GM23248 (cell line): ENCODE data around the gene MGAT4C. TPM values are rescaled to one million over a fixed set of nuclear protein-coding genes. Genes with fewer than 3 reads are reported as not detected.
"Not testable (repeated sequence)": the region's sequence is repeated elsewhere in the genome, so short reads cannot be mapped to it uniquely, and the experiment has no call there.

Source experiments
- DNase-seq: peaks from one replicate; pipeline ENCODE4 v3.0.0-alpha.2; 2015
- H2AFZ ChIP-seq: fragments of 200-600 bp; sonication (generic); 2 replicates; pipeline ENCODE4 v1.6.1; 2016; ENCODE audit warnings: antibody characterized with exemption
- H3F3A ChIP-seq: fragments of 200-600 bp; sonication (generic); 2 replicates; pipeline ENCODE4 v1.6.1; 2016; ENCODE audit warnings: mild to moderate bottlenecking, antibody characterized with exemption, mixed run types; ENCODE audit not compliant: insufficient read depth
- H3K27ac ChIP-seq: fragments of 200-600 bp; sonication (generic); 2 replicates; pipeline ENCODE4 v1.5.1; 2016; ENCODE audit warnings: mild to moderate bottlenecking
- H3K27me3 ChIP-seq: fragments of 200-600 bp; sonication (generic); replicated peaks from 2 replicates; pipeline ENCODE4 v1.6.1; 2016; ENCODE audit warnings: mild to moderate bottlenecking; ENCODE audit not compliant: insufficient read depth
- H3K36me3 ChIP-seq: fragments of 200-600 bp; sonication (generic); 2 replicates; pipeline ENCODE4 v1.6.1; 2016; ENCODE audit warnings: low read depth, mild to moderate bottlenecking
- H3K4me1 ChIP-seq: fragments of 200-600 bp; sonication (generic); 2 replicates; pipeline ENCODE4 v1.6.1; 2016; ENCODE audit warnings: mild to moderate bottlenecking; ENCODE audit not compliant: insufficient read depth
- H3K4me2 ChIP-seq: fragments of 200-600 bp; sonication (generic); one replicate; pipeline ENCODE4 v1.6.1; 2016; ENCODE audit warnings: mild to moderate bottlenecking; ENCODE audit not compliant: unreplicated experiment
- H3K4me3 ChIP-seq: fragments of 200-600 bp; sonication (generic); 2 replicates; pipeline ENCODE4 v1.5.1; 2016; ENCODE audit warnings: mild to moderate bottlenecking
- H3K79me2 ChIP-seq: fragments of 200-600 bp; sonication (generic); 2 replicates; pipeline ENCODE4 v1.6.1; 2016; ENCODE audit warnings: mild to moderate bottlenecking; ENCODE audit not compliant: insufficient read depth
- H3K9ac ChIP-seq: fragments of 200-600 bp; sonication (generic); 2 replicates; pipeline ENCODE4 v1.6.1; 2016; ENCODE audit warnings: mild to moderate bottlenecking
- H3K9me2 ChIP-seq: fragments of 200-600 bp; sonication (generic); 2 replicates; pipeline ENCODE4 v1.6.1; 2016; ENCODE audit warnings: mixed run types, mild to moderate bottlenecking, moderate library complexity; ENCODE audit not compliant: insufficient read depth
- H3K9me3 ChIP-seq: fragments of 200-600 bp; sonication (generic); one replicate; pipeline ENCODE4 v1.6.1; 2017; ENCODE audit warnings: low read depth
- H4K20me1 ChIP-seq: fragments of 200-600 bp; sonication (generic); 2 replicates; pipeline ENCODE4 v1.6.0; 2016; ENCODE audit not compliant: insufficient read depth
- EZH2 ChIP-seq: fragments of 200-600 bp; sonication (generic); IDR thresholded peaks from 2 replicates; pipeline ENCODE4 v1.6.1; 2018; ENCODE audit warnings: antibody characterized with exemption, mild to moderate bottlenecking; ENCODE audit not compliant: insufficient read depth, poor library complexity, severe bottlenecking
- EZH2phosphoT487 ChIP-seq: fragments of 200-600 bp; sonication (generic); IDR thresholded peaks from 2 replicates; pipeline ENCODE4 v1.6.1; 2018; ENCODE audit warnings: antibody characterized with exemption, moderate library complexity, mild to moderate bottlenecking, low read depth; ENCODE audit not compliant: insufficient read depth
- WGBS, 2 experiments: methylation state at CpG; one replicate each; pipeline ENCODE4 v1.1.6; 2015 to 2017; ENCODE audit warnings: low lambda C conversion rate in 2 of 2, low coverage in 1 of 2; ENCODE audit errors: missing lambda C conversion rate in 2 of 2; 5-methylcytosine and 5-hydroxymethylcytosine counted together
- in situ Hi-C: fragments of 300-500 bp; cut with MboI; formaldehyde crosslinking; loops from 2 replicates; pipeline ENCODE4 v1.15.0; 2020
- polyA plus RNA-seq: library from polyadenylated mRNA; unstranded; fragments of >200 nt; fragmentation: Nextera tagmentation; extraction: Ambion mirVana; gene quantifications from 2 replicates; pipeline ENCODE4 v1.2.1, GENCODE V29; 2016
- total RNA-seq: library from RNA; depleted of rRNA; stranded (reverse); fragments of >200 nt; shearing (Covaris generic); gene quantifications from 2 replicates; pipeline ENCODE4 v1.2.3, GENCODE V29; 2014

The MGAT4C gene
- total and polyA plus RNA-seq, 2 experiments from 2014 or later = not detected

- Histone ChIP-seq H3K27ac (no peak overlapping the region), H2AFZ (no peak overlapping the region), H3K4me3 (no peak overlapping the region), H3K79me2 (no peaks in the 10 kb centered on the region), H3K36me3 (no peaks in the 10 kb centered on the region), H3K27me3 (no peaks in the 10 kb centered on the region), H3K4me1 (no peaks in the 10 kb centered on the region), H3K9me2 (no peaks in the 10 kb centered on the region), H3K9me3 (no peaks in the 10 kb centered on the region), H3F3A (no peaks in the 10 kb centered on the region), H3K9ac (no peak overlapping the region), H3K4me2 (no peak overlapping the region), H4K20me1 (no peaks in the 10 kb centered on the region)
- DNase-seq = no peak
- WGBS, 2 experiments = 2 to 6% methylated on average over 3 of the region's 3 CpGs
- in situ Hi-C loops = no loop called here
- TF ChIP-seq EZH2phosphoT487 (no peak), EZH2 (no peak)
Measured at GRCh38 chr12:86091681-86092080, 164.5 kb downstream of the MGAT4C start.

GRCh38 chr12:86081843-86082242, 174.3 kb downstream of the MGAT4C start:
- DNase-seq = no peak
- no peaks in the 10 kb centered on the region for H3K9me2 ChIP-seq
- H2AFZ ChIP-seq = no peak overlapping the region
- no peaks in the 10 kb centered on the region for H4K20me1 ChIP-seq
- in situ Hi-C loops = no loop called here
- no peak overlapping the region for H3K4me3 ChIP-seq
- H3K27ac ChIP-seq = no peak overlapping the region
- H3K79me2 ChIP-seq = no peaks in the 10 kb centered on the region
- H3K4me2 ChIP-seq = no peak overlapping the region
- no peaks in the 10 kb centered on the region for H3F3A ChIP-seq
- H3K9me3 ChIP-seq = no peaks in the 10 kb centered on the region
- no peak overlapping the region for H3K9ac ChIP-seq
- no peaks in the 10 kb centered on the region for H3K4me1 ChIP-seq
- no peaks in the 10 kb centered on the region for H3K36me3 ChIP-seq
- TF ChIP-seq EZH2phosphoT487 (no peak), EZH2 (no peak)
- no peaks in the 10 kb centered on the region; the same call in 1 of the 2 replicates for H3K27me3 ChIP-seq

GRCh38 chr12:86059052-86059451, 197.1 kb downstream of the MGAT4C start:
- DNase-seq, H3K4me1 ChIP-seq, in situ Hi-C loops, H3F3A ChIP-seq, H3K27ac ChIP-seq, H3K9me2 ChIP-seq, H3K4me2 ChIP-seq, H3K27me3 ChIP-seq, H3K4me3 ChIP-seq, H3K9ac ChIP-seq, H3K9me3 ChIP-seq, H2AFZ ChIP-seq, H3K36me3 ChIP-seq, H3K79me2 ChIP-seq, H4K20me1 ChIP-seq: not testable (repeated sequence)
- WGBS, 2 experiments = 25 to 35% methylated on average over 4 of the region's 4 CpGs

GRCh38 chr12:86057092-86057845, 198.9 kb downstream of the MGAT4C start:
- no peaks in the 10 kb centered on the region for H3F3A ChIP-seq
- H3K9me3 ChIP-seq = no peaks in the 10 kb centered on the region
- no peak for DNase-seq
- no peaks in the 10 kb centered on the region for H3K27me3 ChIP-seq
- no peak overlapping the region for H3K4me3 ChIP-seq
- no peak overlapping the region for H3K4me2 ChIP-seq
- H3K27ac ChIP-seq = no peak overlapping the region
- no peak overlapping the region for H2AFZ ChIP-seq
- no peak overlapping the region for H3K9ac ChIP-seq
- no peaks in the 10 kb centered on the region for H4K20me1 ChIP-seq
- in situ Hi-C loops = no loop called here
- no peaks in the 10 kb centered on the region for H3K4me1 ChIP-seq
- 2 to 9% methylated on average over 2 of the region's 2 CpGs for WGBS, 2 experiments
- H3K36me3 ChIP-seq = no peaks in the 10 kb centered on the region
- no peaks in the 10 kb centered on the region for H3K9me2 ChIP-seq
- no peaks in the 10 kb centered on the region for H3K79me2 ChIP-seq
- TF ChIP-seq EZH2phosphoT487 (no peak), EZH2 (no peak)

GRCh38 chr12:86052921-86053320, 203.3 kb downstream of the MGAT4C start:
- Histone ChIP-seq H4K20me1 (no peaks in the 10 kb centered on the region), H3K79me2 (no peaks in the 10 kb centered on the region), H3K9me3 (no peaks in the 10 kb centered on the region), H3K4me2 (no peak overlapping the region), H3K4me3 (no peak overlapping the region), H3K9ac (no peak overlapping the region), H3F3A (no peaks in the 10 kb centered on the region), H3K4me1 (no peaks in the 10 kb centered on the region), H2AFZ (no peak overlapping the region), H3K36me3 (no peaks in the 10 kb centered on the region), H3K9me2 (no peaks in the 10 kb centered on the region), H3K27me3 (no peaks in the 10 kb centered on the region), H3K27ac (no peak overlapping the region)
- TF ChIP-seq EZH2phosphoT487 (no peak), EZH2 (no peak)
- in situ Hi-C loops = no loop called here
- WGBS, 2 experiments = 23 to 24% methylated on average over 5 of the region's 5 CpGs
- DNase-seq = no peak
